GM12878 (cell line): Measurements from ENCODE around the gene PSMA7. TPM values are rescaled to one million over a fixed set of nuclear protein-coding genes. Genes with fewer than 3 reads are reported as not detected.

ENCODE experiments used
- ATAC-seq: fragments of 200-7000 bp; cut with Tn5 transposase; 3 replicates; pipeline ENCODE4 v1.9.1; 2020; ENCODE audit warnings: mild to moderate bottlenecking, moderate library complexity
- BruUV-seq: library from RNA; stranded (reverse); fragments of 400-500 nt; replicated peaks from 2 replicates; lab custom pipeline; 2021; lab: Mats Ljungman, UMichigan
- CTCF ChIA-PET: fragments of 300-600 bp; sonication (Branson Sonifier 250); formaldehyde crosslinking; extraction: SDS; loops from one replicate; lab custom pipeline; 2021; ENCODE audit warnings: inconsistent platforms; lab: Yijun Ruan, JAX
- POLR2A ChIA-PET: fragments of 350-600 bp; formaldehyde crosslinking; extraction: SDS; loops from one replicate; lab custom pipeline; 2021; ENCODE audit warnings: inconsistent platforms; lab: Charles Lee
- RAD21 ChIA-PET: fragments of 300-600 bp; sonication (Branson Sonifier 250); formaldehyde crosslinking; loops from one replicate; lab custom pipeline; 2023; ENCODE audit warnings: antibody characterized with exemption; ENCODE audit not compliant: unreplicated experiment; lab: Charles Lee
- SMC1A ChIA-PET: fragments of 300-600 bp; sonication (Branson Sonifier 250); formaldehyde crosslinking; loops from one replicate; lab custom pipeline; 2023; ENCODE audit not compliant: unreplicated experiment, uncharacterized antibody; lab: Charles Lee
- DNase-seq: peaks from one replicate; pipeline ENCODE4 v3.0.0-alpha.2; 2011; ENCODE audit warnings: low read depth, low spot score
- FAIRE-seq: peaks from 3 replicates; lab custom pipeline; 2011; peaks lifted over from hg19 to GRCh38; lab: Jason Lieb, UNC
- H2AFZ ChIP-seq: 2 replicates; pipeline ENCODE4 v1.6.0; 2011; ENCODE audit warnings: low read depth, low read length, control low read depth; ENCODE audit not compliant: control insufficient read depth
- H3K27ac ChIP-seq: 2 replicates; pipeline ENCODE4 v1.5.1; 2011; ENCODE audit warnings: control low read depth; ENCODE audit not compliant: control insufficient read depth, insufficient read depth
- H3K27me3 ChIP-seq, 2 experiments: replicated peaks in 1 of 2; 2 replicates each; pipeline versions ENCODE4 v1.6.0 to v1.6.1; 2011; ENCODE audit warnings: low read length in 1 of 2; ENCODE audit not compliant: control insufficient read depth in 2 of 2, insufficient read depth in 2 of 2
- H3K36me3 ChIP-seq, 2 experiments: 2 replicates each; pipeline ENCODE4 v1.5.1; 2011; ENCODE audit warnings: low read length in 1 of 2; ENCODE audit not compliant: control insufficient read depth in 2 of 2, insufficient read depth in 2 of 2
- H3K4me1 ChIP-seq: 2 replicates; pipeline ENCODE4 v1.6.1; 2011; ENCODE audit warnings: mild to moderate bottlenecking, low read length, moderate library complexity, mixed read lengths; ENCODE audit not compliant: control insufficient read depth, insufficient read depth
- H3K4me2 ChIP-seq: 2 replicates; pipeline ENCODE4 v1.6.0; 2011; ENCODE audit warnings: control low read depth; ENCODE audit not compliant: control insufficient read depth, insufficient read depth
- H3K4me3 ChIP-seq: fragments of 200-600 bp; sonication (generic); 2 replicates; pipeline ENCODE4 v1.5.1; 2016
- H3K79me2 ChIP-seq: 2 replicates; pipeline ENCODE4 v1.6.0; 2011; ENCODE audit warnings: low read length; ENCODE audit not compliant: control insufficient read depth, insufficient read depth
- H3K9ac ChIP-seq: 2 replicates; pipeline ENCODE4 v1.8.0; 2011; ENCODE audit warnings: low read length, control low read depth, mixed read lengths; ENCODE audit not compliant: control insufficient read depth, insufficient read depth
- H3K9me3 ChIP-seq: replicated peaks from 3 replicates; pipeline ENCODE4 v1.5.1; 2011; ENCODE audit warnings: mild to moderate bottlenecking, low read length; ENCODE audit not compliant: control insufficient read depth, insufficient read depth
- H4K20me1 ChIP-seq: 2 replicates; pipeline ENCODE4 v1.6.0; 2011; ENCODE audit not compliant: control insufficient read depth, insufficient read depth
- BHLHE40 ChIP-seq, 2 experiments: fragments of 450-650 bp in 1 of 2; IDR thresholded peaks; 2 replicates each; pipeline ENCODE4 v1.6.1; 2011 to 2017; ENCODE audit warnings: low read depth in 2 of 2, borderline replicate concordance in 1 of 2, improper control_type of control experiment in 1 of 2, low read length in 1 of 2, mild to moderate bottlenecking in 1 of 2
- CTCF ChIP-seq, 3 experiments: IDR thresholded peaks in 2 of 3; conservative IDR thresholded peaks in 1 of 3; 2 replicates each; pipeline ENCODE4 v1.5.1; 2011; ENCODE audit warnings: low read depth in 3 of 3, low read length in 3 of 3, mild to moderate bottlenecking in 3 of 3, control low read depth in 2 of 3, moderate library complexity in 2 of 3, inconsistent platforms in 1 of 3, mixed read lengths in 1 of 3; ENCODE audit not compliant: control insufficient read depth in 2 of 3, insufficient read depth in 1 of 3; ENCODE audit errors: extremely low read depth in 1 of 3
- E2F8 ChIP-seq: fragments of 450-650 bp; IDR thresholded peaks from 2 replicates; pipeline ENCODE4 v1.6.1; 2018; ENCODE audit warnings: mild to moderate bottlenecking, low read depth, moderate library complexity; ENCODE audit not compliant: partially characterized antibody
- EP300 ChIP-seq, 2 experiments: fragments of 150-350 bp in 1 of 2; IDR thresholded peaks; 2 replicates each; pipeline ENCODE4 v1.6.1; 2011 to 2012; ENCODE audit warnings: low read depth in 2 of 2, low read length in 2 of 2, borderline replicate concordance in 1 of 2, improper control_type of control experiment in 1 of 2, inconsistent platforms in 1 of 2; ENCODE audit not compliant: control insufficient read depth in 1 of 2
- FOS ChIP-seq: IDR thresholded peaks from 3 replicates; pipeline ENCODE4 v1.6.1; 2011; ENCODE audit warnings: borderline replicate concordance; ENCODE audit not compliant: insufficient read length; ENCODE audit errors: extremely low read depth
- RAD21 ChIP-seq: IDR thresholded peaks from 2 replicates; pipeline ENCODE4 v1.6.1; 2011; ENCODE audit warnings: mild to moderate bottlenecking, low read depth, low read length, moderate library complexity; ENCODE audit not compliant: insufficient read depth
- RELB ChIP-seq: fragments of 450-650 bp; IDR thresholded peaks from 2 replicates; pipeline ENCODE4 v1.6.1; 2017; ENCODE audit warnings: low read depth, mild to moderate bottlenecking, moderate library complexity
- SIX5 ChIP-seq: IDR thresholded peaks from 2 replicates; pipeline ENCODE4 v1.6.1; 2011; ENCODE audit warnings: mild to moderate bottlenecking, low read depth, low read length, moderate library complexity; ENCODE audit not compliant: severe bottlenecking
- ZNF687 ChIP-seq: fragments of 450-650 bp; IDR thresholded peaks from 2 replicates; pipeline ENCODE4 v1.6.1; 2017; ENCODE audit warnings: mild to moderate bottlenecking, moderate library complexity
- WGBS: methylation state at CpG from one replicate; pipeline ENCODE4 v1.1.6; 2016; ENCODE audit warnings: low lambda C conversion rate; ENCODE audit not compliant: insufficient replicate concordance, insufficient coverage; ENCODE audit errors: missing lambda C conversion rate; 5-methylcytosine and 5-hydroxymethylcytosine counted together
- in situ Hi-C: fragments of 300-500 bp; cut with MboI; formaldehyde crosslinking; loops from 9 replicates; pipeline ENCODE4 v1.14.3; 2018; ENCODE audit warnings: mixed read lengths
- intact Hi-C: fragments of 100-400 bp; cut with micrococcal nuclease; formaldehyde crosslinking; loops from one replicate; pipeline ENCODE4 v1.14.2; 2022; ENCODE audit not compliant: unreplicated experiment
- polyA plus RNA-seq, 11 experiments: library from polyadenylated mRNA; depleted of rRNA in 4 of 11; unstranded in 6 of 11; stranded (reverse) in 5 of 11; fragments of >200 nt; fragmentation: Nextera tagmentation in 4 of 11; fragmentation: Illumina TruSeq in 1 of 11; extraction: Ambion mirVana in 4 of 11; extraction: Trizol in 1 of 11; gene quantifications; 1 replicate in 1 of 11; 2 replicates in 10 of 11; pipeline versions ENCODE4 v1.2.1 to v1.2.3, GENCODE V29; 2011 to 2016; ENCODE audit warnings: inconsistent platforms in 2 of 11, missing spikeins in 2 of 11, low read depth in 1 of 11
- total RNA-seq, 4 experiments: library from RNA; depleted of rRNA in 3 of 4; stranded (reverse); fragments of >200 nt in 3 of 4; fragmentation: Illumina TruSeq in 1 of 4; extraction: Trizol in 1 of 4; gene quantifications; 2 replicates each; pipeline versions ENCODE4 v1.2.1 to v1.2.3, GENCODE V29; 2013 to 2021

Gene PSMA7
- total and polyA plus RNA-seq, 10 of the 15 experiments (the other 5 are each of a cell fraction or from before 2014, with no cell fraction given) = 216 to 857 (median 368) TPM

GRCh38 chr20:62104791-62105345 is 38.3 kb downstream of the PSMA7 start (continued):
- TF ChIP-seq SIX5 (no peak), BHLHE40 (IDR thresholded peaks at IDR 0.05; ENCODE audit: borderline replicate concordance in 1 of 2, low read depth in 2 of 2, low read length in 1 of 2) (no peak), RELB (no peak), FOS (no peak)

- no TSS peak for BruUV-seq
- SMC1A ChIA-PET = no interaction called here
These were observed 38.9 kb downstream of the PSMA7 start for GRCh38 chr20:62104234-62104789.

More at GRCh38 chr20:62104234-62104789, 38.9 kb downstream of the PSMA7 start:
- Histone ChIP-seq H3K79me2 (no peaks in the 10 kb centered on the region), H3K36me3 (no peaks in the 10 kb centered on the region), H3K4me2 (no peak overlapping the region), H3K4me3 (no peak overlapping the region), H3K9ac (no peak overlapping the region), H3K4me1 (no peaks in the 10 kb centered on the region), H4K20me1 (no peaks in the 10 kb centered on the region), H3K27ac (no peak overlapping the region), H2AFZ (no peak overlapping the region), H3K27me3 (no peaks in the 10 kb centered on the region), H3K9me3 (peaks cover 11% of the 10 kb centered on the region; the same call in 1 of the 3 replicates)
- TF ChIP-seq CTCF (IDR thresholded peaks at IDR 0.05 in 2 of 3, conservative IDR thresholded peaks at IDR 0.05 in 1 of 3; ENCODE audit: control insufficient read depth in 2 of 3, extremely low read depth in 1 of 3, insufficient read depth in 1 of 3, low read depth in 3 of 3, low read length in 3 of 3) (no peak), E2F8 (no peak), RAD21 (no peak), EP300 (IDR thresholded peaks at IDR 0.05; ENCODE audit: borderline replicate concordance in 1 of 2, control insufficient read depth in 1 of 2, low read depth in 2 of 2, low read length in 2 of 2) (no peak), ZNF687 (no peak)
- 40% methylated on average over 15 of the region's 15 CpGs for WGBS
- in situ Hi-C loops = no loop called here
- DNase-seq (no peak), FAIRE-seq (no peak), ATAC-seq (no peak)
- CTCF ChIA-PET = no interaction called here
- RAD21 ChIA-PET = no interaction called here
- intact Hi-C loops = no loop called here
- POLR2A ChIA-PET = interaction anchor here (0.6 kb wide), 1 partner anchor 50 kb away, joined by 4 read pairs; no protein-coding TSS in a partner anchor
